ENCODE results near the gene HADH. TPM values are rescaled to one million over a fixed set of nuclear protein-coding genes. Genes with fewer than 3 reads are reported as not detected.
A peak's percentile ranks its signal among the peaks of the same experiment; 100 is the strongest.

Gene HADH
- total RNA-seq, 1 donor from 2014 or later: 24.2 TPM

GRCh38 chr4:108051343-108051742 lies 61.7 kb downstream of the HADH start:
- no peak overlapping the region for H3K9ac ChIP-seq (ENCODE audit: low read length)
- no peak overlapping the region for H3K4me3 Mint-ChIP-seq (ENCODE audit: unreplicated experiment)
- H3K9me3 ChIP-seq (ENCODE audit: insufficient read depth, low read depth, low read length): no peaks in the 10 kb centered on the region
- no peak overlapping the region for H3K27ac Mint-ChIP-seq (ENCODE audit: unreplicated experiment)
- H3K4me2 ChIP-seq (ENCODE audit: low read length): no peak overlapping the region
- no peak overlapping the region for H2AFZ ChIP-seq (ENCODE audit: low read depth, low read length)
- H4K20me1 ChIP-seq (ENCODE audit: insufficient read depth, low read length): no peaks in the 10 kb centered on the region
- DNase-seq (ENCODE audit: low read depth) (no peak), FAIRE-seq (no peak)
- no peaks in the 10 kb centered on the region for H3K27me3 ChIP-seq (ENCODE audit: insufficient read depth, low read length)
- no peaks in the 10 kb centered on the region for H3K36me3 ChIP-seq (ENCODE audit: insufficient read depth, low read length)
- TF ChIP-seq, protein P1, sequence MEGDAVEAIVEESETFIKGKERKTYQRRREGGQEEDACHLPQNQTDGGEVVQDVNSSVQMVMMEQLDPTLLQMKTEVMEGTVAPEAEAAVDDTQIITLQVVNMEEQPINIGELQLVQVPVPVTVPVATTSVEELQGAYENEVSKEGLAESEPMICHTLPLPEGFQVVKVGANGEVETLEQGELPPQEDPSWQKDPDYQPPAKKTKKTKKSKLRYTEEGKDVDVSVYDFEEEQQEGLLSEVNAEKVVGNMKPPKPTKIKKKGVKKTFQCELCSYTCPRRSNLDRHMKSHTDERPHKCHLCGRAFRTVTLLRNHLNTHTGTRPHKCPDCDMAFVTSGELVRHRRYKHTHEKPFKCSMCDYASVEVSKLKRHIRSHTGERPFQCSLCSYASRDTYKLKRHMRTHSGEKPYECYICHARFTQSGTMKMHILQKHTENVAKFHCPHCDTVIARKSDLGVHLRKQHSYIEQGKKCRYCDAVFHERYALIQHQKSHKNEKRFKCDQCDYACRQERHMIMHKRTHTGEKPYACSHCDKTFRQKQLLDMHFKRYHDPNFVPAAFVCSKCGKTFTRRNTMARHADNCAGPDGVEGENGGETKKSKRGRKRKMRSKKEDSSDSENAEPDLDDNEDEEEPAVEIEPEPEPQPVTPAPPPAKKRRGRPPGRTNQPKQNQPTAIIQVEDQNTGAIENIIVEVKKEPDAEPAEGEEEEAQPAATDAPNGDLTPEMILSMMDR (IDR thresholded peaks at IDR 0.05; ENCODE audit: insufficient read depth, low read depth, low read length): no peak
- TF ChIP-seq EZH2 (IDR thresholded peaks at IDR 0.05; ENCODE audit: insufficient read depth, low read length): no peak
- no peak overlapping the region for H3K27ac ChIP-seq (ENCODE audit: low read depth, low read length)
- H3K9me3 Mint-ChIP-seq (ENCODE audit: unreplicated experiment): no peaks in the 10 kb centered on the region
- no peaks in the 10 kb centered on the region for H3K79me2 ChIP-seq (ENCODE audit: insufficient read depth, low read length)
- peaks cover 13% of the 10 kb centered on the region for H3K4me1 Mint-ChIP-seq (ENCODE audit: low read depth, unreplicated experiment)
- peaks cover 3% of the 10 kb centered on the region for H3K27me3 Mint-ChIP-seq (ENCODE audit: low read depth, unreplicated experiment)
- H3K36me3 Mint-ChIP-seq (ENCODE audit: low read depth, unreplicated experiment): peaks cover 22% of the 10 kb centered on the region
- H3K4me1 ChIP-seq (ENCODE audit: insufficient read depth, low read length): no peaks in the 10 kb centered on the region
- no peak overlapping the region for H3K4me3 ChIP-seq (ENCODE audit: insufficient read depth, low read depth, low read length)

- Histone ChIP-seq H3K79me2 (ENCODE audit: insufficient read depth, low read length) (no peaks in the 10 kb centered on the region), H3K27ac (ENCODE audit: low read depth, low read length) (no peak overlapping the region), H3K4me1 (ENCODE audit: insufficient read depth, low read length) (no peaks in the 10 kb centered on the region), H3K36me3 (ENCODE audit: insufficient read depth, low read length) (no peaks in the 10 kb centered on the region), H4K20me1 (ENCODE audit: insufficient read depth, low read length) (no peaks in the 10 kb centered on the region), H3K4me3 (ENCODE audit: insufficient read depth, low read depth, low read length) (no peak overlapping the region), H3K9ac (ENCODE audit: low read length) (no peak overlapping the region), H3K27me3 (ENCODE audit: insufficient read depth, low read length) (no peaks in the 10 kb centered on the region), H2AFZ (ENCODE audit: low read depth, low read length) (no peak overlapping the region), H3K9me3 (ENCODE audit: insufficient read depth, low read depth, low read length) (no peaks in the 10 kb centered on the region), H3K4me2 (ENCODE audit: low read length) (no peak overlapping the region)
- Mint-ChIP-seq H3K36me3 (ENCODE audit: low read depth, unreplicated experiment) (peaks cover 17% of the 10 kb centered on the region), H3K27ac (ENCODE audit: unreplicated experiment) (no peak overlapping the region), H3K27me3 (ENCODE audit: low read depth, unreplicated experiment) (peaks cover 3% of the 10 kb centered on the region), H3K4me1 (ENCODE audit: low read depth, unreplicated experiment) (peaks cover 13% of the 10 kb centered on the region), H3K4me3 (ENCODE audit: unreplicated experiment) (no peak overlapping the region), H3K9me3 (ENCODE audit: unreplicated experiment) (no peaks in the 10 kb centered on the region)
- FAIRE-seq: no peak
- DNase-seq (ENCODE audit: low read depth): no peak
- TF ChIP-seq, protein P1 (IDR thresholded peaks at IDR 0.05; ENCODE audit: insufficient read depth, low read depth, low read length): no peak
- no peak for TF ChIP-seq EZH2 (IDR thresholded peaks at IDR 0.05; ENCODE audit: insufficient read depth, low read length)
Observed at GRCh38 chr4:108052558-108053120, 63.0 kb downstream of the HADH start.

DNA sequence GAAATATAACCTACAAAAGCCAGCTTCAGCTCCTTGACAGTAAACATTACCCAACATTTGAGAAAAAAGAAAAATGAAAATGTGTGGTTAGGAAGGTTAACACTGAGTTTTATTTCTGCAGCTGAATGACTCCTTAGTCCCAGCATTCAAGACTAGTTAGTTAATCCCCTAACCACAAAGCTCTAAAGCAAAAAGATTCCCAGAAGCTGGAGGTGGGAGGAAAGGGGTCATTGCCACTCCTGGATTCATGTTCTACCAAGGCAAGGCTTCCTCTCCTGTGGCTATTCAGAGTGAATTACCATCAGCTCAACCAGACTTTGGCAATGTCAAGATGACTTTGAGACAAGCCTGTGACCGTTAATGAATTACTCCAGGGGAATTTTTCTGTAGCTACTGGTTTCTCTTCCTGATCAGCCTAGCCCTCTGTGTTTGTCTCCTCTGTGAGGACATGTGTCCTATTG lies 63.6 kb downstream of the HADH start:
- no peak overlapping the region for H3K9ac ChIP-seq (ENCODE audit: low read length)

More for the DNA sequence above, 63.6 kb downstream of the HADH start:
- Mint-ChIP-seq H3K4me3 (ENCODE audit: unreplicated experiment) (no peak overlapping the region), H3K36me3 (ENCODE audit: low read depth, unreplicated experiment) (peaks cover 17% of the 10 kb centered on the region), H3K27me3 (ENCODE audit: low read depth, unreplicated experiment) (peaks cover 3% of the 10 kb centered on the region), H3K9me3 (ENCODE audit: unreplicated experiment) (no peaks in the 10 kb centered on the region), H3K27ac (ENCODE audit: unreplicated experiment) (no peak overlapping the region), H3K4me1 (ENCODE audit: low read depth, unreplicated experiment) (peaks cover 13% of the 10 kb centered on the region)
- H3K4me2 ChIP-seq (ENCODE audit: low read length): no peak overlapping the region
- no peaks in the 10 kb centered on the region for H4K20me1 ChIP-seq (ENCODE audit: insufficient read depth, low read length)
- DNase-seq (ENCODE audit: low read depth) (peak; percentile 35), FAIRE-seq (no peak)
- H3K27me3 ChIP-seq (ENCODE audit: insufficient read depth, low read length): no peaks in the 10 kb centered on the region
- no peak for TF ChIP-seq EZH2 (IDR thresholded peaks at IDR 0.05; ENCODE audit: insufficient read depth, low read length)
- TF ChIP-seq, protein P1 (IDR thresholded peaks at IDR 0.05; ENCODE audit: insufficient read depth, low read depth, low read length): no peak
- H3K36me3 ChIP-seq (ENCODE audit: insufficient read depth, low read length): no peaks in the 10 kb centered on the region
- H3K9me3 ChIP-seq (ENCODE audit: insufficient read depth, low read depth, low read length): no peaks in the 10 kb centered on the region
- H2AFZ ChIP-seq (ENCODE audit: low read depth, low read length): no peak overlapping the region
- no peaks in the 10 kb centered on the region for H3K4me1 ChIP-seq (ENCODE audit: insufficient read depth, low read length)
- no peak overlapping the region for H3K27ac ChIP-seq (ENCODE audit: low read depth, low read length)
- no peak overlapping the region for H3K4me3 ChIP-seq (ENCODE audit: insufficient read depth, low read depth, low read length)
- no peaks in the 10 kb centered on the region for H3K79me2 ChIP-seq (ENCODE audit: insufficient read depth, low read length)

Data from astrocyte (in vitro differentiated cells and primary cell).